HepG2 (cell line): ENCODE data around the gene HABP4. TPM values are rescaled to one million over a fixed set of nuclear protein-coding genes. Genes with fewer than 3 reads are reported as not detected.

ENCODE experiments used
- ATAC-seq: fragments of 200-7000 bp; cut with Tn5 transposase; 3 replicates; pipeline ENCODE4 v1.9.1; 2020; ENCODE audit warnings: mild to moderate bottlenecking, moderate library complexity
- BruUV-seq: library from RNA; stranded (reverse); fragments of 400-500 nt; replicated peaks from 2 replicates; lab custom pipeline; 2021; lab: Mats Ljungman, UMichigan
- CTCF ChIA-PET: fragments of 300-600 bp; formaldehyde crosslinking; extraction: SDS; loops from one replicate; lab custom pipeline; 2021; ENCODE audit warnings: low total read pairs, inconsistent platforms, low intra/inter-chr PET ratio; lab: Yijun Ruan, JAX
- POLR2A ChIA-PET: fragments of 350-600 bp; sonication (Branson Sonifier 250); formaldehyde crosslinking; loops from one replicate; lab custom pipeline; 2020; ENCODE audit warnings: antibody characterized with exemption, inconsistent platforms; lab: Yijun Ruan, JAX
- DNase-seq: peaks from one replicate; pipeline ENCODE4 v3.0.0-alpha.2; 2015; ENCODE audit warnings: low spot score
- FAIRE-seq: peaks from 3 replicates; lab custom pipeline; 2011; peaks lifted over from hg19 to GRCh38; lab: Jason Lieb, UNC
- H2AFZ ChIP-seq: one replicate; pipeline ENCODE4 v1.6.1; 2011; ENCODE audit warnings: low read length, inconsistent platforms
- H3K27ac ChIP-seq: fragments of 300-600 bp; 3 replicates; pipeline ENCODE4 v1.8.0; 2011; ENCODE audit warnings: mixed run types, mild to moderate bottlenecking, mixed read lengths, low read length, inconsistent platforms; ENCODE audit not compliant: insufficient read depth; ENCODE audit errors: extremely low read length
- H3K27me3 ChIP-seq, 2 experiments: fragments of 200-600 bp in 1 of 2; 2 replicates in 1 of 2; 3 replicates in 1 of 2; pipeline versions ENCODE4 v1.6.0 to v1.8.0; 2011; ENCODE audit warnings: low read length in 2 of 2, mild to moderate bottlenecking in 2 of 2, moderate library complexity in 2 of 2, inconsistent platforms in 1 of 2; ENCODE audit not compliant: insufficient read depth in 2 of 2, control insufficient read depth in 1 of 2
- H3K36me3 ChIP-seq, 2 experiments: fragments of 200-600 bp in 1 of 2; replicated peaks in 1 of 2; 2 replicates in 1 of 2; 3 replicates in 1 of 2; pipeline versions ENCODE4 v1.5.1 to v1.8.0; 2011; ENCODE audit warnings: low read length in 2 of 2, inconsistent platforms in 1 of 2; ENCODE audit not compliant: insufficient read depth in 2 of 2, control insufficient read depth in 1 of 2
- H3K4me1 ChIP-seq: 2 replicates; pipeline ENCODE4 v1.5.1; 2012; ENCODE audit warnings: low read length, inconsistent platforms; ENCODE audit not compliant: insufficient read depth
- H3K4me2 ChIP-seq: 2 replicates; pipeline ENCODE4 v1.6.0; 2011; ENCODE audit warnings: low read depth, low read length, inconsistent platforms
- H3K4me3 ChIP-seq, 3 experiments: fragments of 200-600 bp in 1 of 3; sonication (generic), shearing (Covaris generic) in 1 of 3; replicated peaks in 1 of 3; 2 replicates each; pipeline ENCODE4 v1.5.1; 2011 to 2016; ENCODE audit warnings: low read length in 3 of 3, inconsistent platforms in 2 of 3, low read depth in 2 of 3, mild to moderate bottlenecking in 2 of 3, control low read depth in 1 of 3, mixed read lengths in 1 of 3; ENCODE audit not compliant: insufficient read depth in 1 of 3
- H3K79me2 ChIP-seq: one replicate; pipeline ENCODE4 v1.6.1; 2011; ENCODE audit warnings: low read length, inconsistent platforms; ENCODE audit not compliant: insufficient read depth
- H3K9ac ChIP-seq: 2 replicates; pipeline ENCODE4 v1.6.0; 2011; ENCODE audit warnings: mild to moderate bottlenecking, low read depth, low read length, inconsistent platforms; ENCODE audit not compliant: insufficient read depth
- H3K9me3 ChIP-seq: 2 replicates; pipeline ENCODE4 v1.5.1; 2012; ENCODE audit warnings: mild to moderate bottlenecking, low read length
- H4K20me1 ChIP-seq: 2 replicates; pipeline ENCODE4 v1.6.0; 2011; ENCODE audit warnings: inconsistent platforms, mild to moderate bottlenecking, low read length, moderate library complexity; ENCODE audit not compliant: insufficient read depth
- ARID3A ChIP-seq: IDR thresholded peaks from 2 replicates; pipeline ENCODE4 v1.6.1; 2012; ENCODE audit warnings: low read depth, low read length, improper control_type of control experiment
- ATF1 ChIP-seq: IDR thresholded peaks from 2 replicates; pipeline ENCODE4 v1.6.1; 2016; ENCODE audit warnings: mild to moderate bottlenecking, control low read depth
- ELF3 ChIP-seq: IDR thresholded peaks from 2 replicates; pipeline ENCODE4 v1.6.1; 2016; ENCODE audit warnings: missing genetic modification reagents, missing compliant biosample characterization
- EP300 ChIP-seq, 3 experiments: sonication (generic) in 1 of 3; formaldehyde crosslinking in 1 of 3; IDR thresholded peaks; 2 replicates each; pipeline versions ENCODE4 v1.5.1 to v1.6.1; 2011 to 2020; ENCODE audit warnings: low read depth in 2 of 3, low read length in 2 of 3, borderline replicate concordance in 1 of 3, improper control_type of control experiment in 1 of 3, mild to moderate bottlenecking in 1 of 3, missing genetic modification reagents in 1 of 3, moderate library complexity in 1 of 3
- FOXA3 ChIP-seq: IDR thresholded peaks from 2 replicates; pipeline ENCODE4 v1.6.1; 2016; ENCODE audit warnings: missing genetic modification reagents, missing compliant biosample characterization
- KDM4B ChIP-seq: sonication (generic); formaldehyde crosslinking; IDR thresholded peaks from 2 replicates; pipeline ENCODE4 v1.4.0; 2020; ENCODE audit warnings: missing genetic modification reagents
- LCORL ChIP-seq, 2 experiments: fragments of 450-650 bp in 1 of 2; sonication (generic) in 1 of 2; formaldehyde crosslinking in 1 of 2; IDR thresholded peaks; 2 replicates each; pipeline versions ENCODE4 v1.5.0 to v1.6.1; 2017 to 2020; ENCODE audit warnings: antibody characterized with exemption in 1 of 2, missing genetic modification reagents in 1 of 2
- PBX3 ChIP-seq: sonication (generic); formaldehyde crosslinking; IDR thresholded peaks from 2 replicates; pipeline ENCODE4 v1.8.1; 2023; ENCODE audit warnings: missing genetic modification reagents, inconsistent platforms, borderline replicate concordance
- REL ChIP-seq: sonication (generic); formaldehyde crosslinking; conservative IDR thresholded peaks from 2 replicates; pipeline ENCODE4 v1.8.0; 2022; ENCODE audit warnings: mild to moderate bottlenecking, missing genetic modification reagents, moderate library complexity
- RXRB ChIP-seq: IDR thresholded peaks from 2 replicates; pipeline ENCODE4 v1.6.1; 2016; ENCODE audit warnings: borderline replicate concordance, missing genetic modification reagents, missing compliant biosample characterization
- SNAPC5 ChIP-seq: sonication (generic); formaldehyde crosslinking; IDR thresholded peaks from 2 replicates; pipeline ENCODE4 v1.8.1; 2023; ENCODE audit warnings: mild to moderate bottlenecking, missing genetic modification reagents, borderline replicate concordance
- SPEN ChIP-seq: sonication (generic); formaldehyde crosslinking; IDR thresholded peaks from 2 replicates; pipeline ENCODE4 v1.5.1; 2020; ENCODE audit warnings: low read depth, mild to moderate bottlenecking, missing genetic modification reagents
- TEF ChIP-seq: sonication (generic); formaldehyde crosslinking; IDR thresholded peaks from 2 replicates; pipeline ENCODE4 v1.5.0; 2020; ENCODE audit warnings: missing genetic modification reagents
- WGBS: methylation state at CpG from one replicate; pipeline ENCODE4 v1.1.6; 2017; ENCODE audit warnings: low lambda C conversion rate; 5-methylcytosine and 5-hydroxymethylcytosine counted together
- in situ Hi-C: cut with HindIII; loops from 2 replicates; pipeline ENCODE4 v1.10.0; 2017; ENCODE audit warnings: low pct_unique_long_range_greater_than_20kb; ENCODE audit not compliant: extremely low pct_ligation_motif_present
- intact Hi-C: fragments of 100-400 bp; cut with micrococcal nuclease; formaldehyde crosslinking; loops from one replicate; pipeline ENCODE4 v1.10.0; 2022; ENCODE audit not compliant: unreplicated experiment
- polyA plus RNA-seq, 8 experiments: library from polyadenylated mRNA; depleted of rRNA in 3 of 8; stranded (reverse) in 7 of 8; unstranded in 1 of 8; fragments of >200 nt; fragmentation: Illumina TruSeq in 4 of 8; extraction: Trizol in 4 of 8; gene quantifications; 2 replicates each; pipeline versions ENCODE4 v1.2.1 to v1.2.3, GENCODE V29; 2011 to 2016; ENCODE audit warnings: low read depth in 4 of 8, missing spikeins in 1 of 8, mixed read lengths in 1 of 8; ENCODE audit not compliant: insufficient read depth in 1 of 8
- total RNA-seq, 5 experiments: library from RNA; depleted of rRNA; stranded (reverse); fragments of >200 nt; fragmentation: Illumina TruSeq; extraction: Trizol; gene quantifications; 2 replicates each; pipeline ENCODE4 v1.2.3, GENCODE V29; 2016; ENCODE audit warnings: low read depth in 1 of 5
- TF ChIP-seq, protein P1 (sequence below): sonication (generic); formaldehyde crosslinking; IDR thresholded peaks from 2 replicates; pipeline ENCODE4 v1.4.0; 2020; ENCODE audit warnings: missing genetic modification reagents
- TF ChIP-seq, protein P2 (sequence below): sonication (generic); formaldehyde crosslinking; IDR thresholded peaks from 2 replicates; pipeline ENCODE4 v1.4.0; 2020; ENCODE audit warnings: mild to moderate bottlenecking, missing genetic modification reagents

The HABP4 gene
- total and polyA plus RNA-seq, 2 of the 13 experiments (the other 11 are each of a cell fraction or from before 2014, with no cell fraction given): 14.3 to 26.6 TPM

GRCh38 chr9:96435345-96435744 is 14.6 kb upstream of the HABP4 start (continued):
- peak; percentile 47 for TF ChIP-seq FOXA3
- no peak for TF ChIP-seq ARID3A
- TF ChIP-seq ELF3 (CRISPR knock-in tag): no peak
- TF ChIP-seq ATF1 (CRISPR knock-in tag): no peak
- TF ChIP-seq, protein P1, sequence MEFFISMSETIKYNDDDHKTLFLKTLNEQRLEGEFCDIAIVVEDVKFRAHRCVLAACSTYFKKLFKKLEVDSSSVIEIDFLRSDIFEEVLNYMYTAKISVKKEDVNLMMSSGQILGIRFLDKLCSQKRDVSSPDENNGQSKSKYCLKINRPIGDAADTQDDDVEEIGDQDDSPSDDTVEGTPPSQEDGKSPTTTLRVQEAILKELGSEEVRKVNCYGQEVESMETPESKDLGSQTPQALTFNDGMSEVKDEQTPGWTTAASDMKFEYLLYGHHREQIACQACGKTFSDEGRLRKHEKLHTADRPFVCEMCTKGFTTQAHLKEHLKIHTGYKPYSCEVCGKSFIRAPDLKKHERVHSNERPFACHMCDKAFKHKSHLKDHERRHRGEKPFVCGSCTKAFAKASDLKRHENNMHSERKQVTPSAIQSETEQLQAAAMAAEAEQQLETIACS (CRISPR knock-in tag): no peak
- no peak for TF ChIP-seq SPEN
- TF ChIP-seq REL (CRISPR knock-in tag): no peak
- TF ChIP-seq LCORL (IDR thresholded peaks at IDR 0.05): no peak
- TF ChIP-seq LCORL (CRISPR knock-in tag; IDR thresholded peaks at IDR 0.05): 0 out of 2 replicates have a peak, but pooled peaks have one; percentile 15
- TF ChIP-seq PBX3 (CRISPR knock-in tag): no peak

DNA sequence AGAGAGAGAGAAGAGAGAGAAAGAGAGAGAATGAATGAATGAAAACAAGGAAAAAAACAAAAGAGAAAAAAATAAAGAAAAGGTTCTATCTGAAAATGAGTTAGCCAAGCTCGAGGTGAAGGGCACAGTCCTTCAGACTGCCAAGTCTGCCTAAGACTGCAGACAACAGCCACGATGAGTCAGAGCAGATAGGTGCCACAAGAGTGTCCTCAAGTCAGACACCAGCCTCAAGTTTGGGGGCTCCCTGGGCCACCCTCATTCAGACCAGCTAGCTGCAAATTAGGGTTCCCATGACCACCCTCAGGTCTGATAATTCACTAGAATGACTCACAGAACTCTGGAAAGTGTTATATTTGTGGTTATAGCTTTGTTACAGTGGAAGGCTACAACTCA is 13.9 kb upstream of the HABP4 start:
- in situ Hi-C loops (no loop called here), intact Hi-C loops (loop anchor here (5.0 kb wide), 1 partner anchor 109 kb away; no protein-coding TSS in a partner anchor)
- Histone ChIP-seq H3K4me3 (peak overlapping the region in 1 of 3 experiments; percentile 35; a peak in 2 of 6 replicates), H3K27me3 (no peaks in the 10 kb centered on the region), H3K79me2 (no peaks in the 10 kb centered on the region), H3K27ac (peak overlapping the region; percentile 84), H3K36me3 (no peaks in the 10 kb centered on the region), H3K9ac (peak overlapping the region; percentile 66), H3K9me3 (no peaks in the 10 kb centered on the region), H4K20me1 (no peaks in the 10 kb centered on the region), H3K4me2 (peak overlapping the region; percentile 61), H3K4me1 (peaks cover 64% of the 10 kb centered on the region), H2AFZ (no peak overlapping the region)
- CTCF ChIA-PET: no interaction called here
- DNase-seq (no peak), ATAC-seq (no peak), FAIRE-seq (no peak)
- BruUV-seq: no TSS peak
- 34% methylated on average over 2 of the region's 2 CpGs for WGBS
- POLR2A ChIA-PET: interaction anchor here (0.8 to 2.3 kb wide), 13 partner anchors 11 to 220 kb away, joined by 3 to 9 read pairs (median 3); partner anchors contain the start of genes HABP4, SLC35D2 and ZNF367
- TF ChIP-seq SNAPC5 (CRISPR knock-in tag) (peak; percentile 12; the same call in 1 of the 2 replicates), EP300 (IDR thresholded peaks at IDR 0.05; ENCODE audit: low read depth in 2 of 2, low read length in 2 of 2) (0 out of 4 replicates have a peak, but pooled peaks of 1 of the 2 experiments have one; percentile 5), EP300 (CRISPR knock-in tag; IDR thresholded peaks at IDR 0.05; ENCODE audit: borderline replicate concordance) (no peak), RXRB (CRISPR knock-in tag) (no peak), TEF (CRISPR knock-in tag) (0 out of 2 replicates have a peak, but pooled peaks have one; percentile 4), KDM4B (CRISPR knock-in tag) (no peak)
- TF ChIP-seq, protein P2, sequence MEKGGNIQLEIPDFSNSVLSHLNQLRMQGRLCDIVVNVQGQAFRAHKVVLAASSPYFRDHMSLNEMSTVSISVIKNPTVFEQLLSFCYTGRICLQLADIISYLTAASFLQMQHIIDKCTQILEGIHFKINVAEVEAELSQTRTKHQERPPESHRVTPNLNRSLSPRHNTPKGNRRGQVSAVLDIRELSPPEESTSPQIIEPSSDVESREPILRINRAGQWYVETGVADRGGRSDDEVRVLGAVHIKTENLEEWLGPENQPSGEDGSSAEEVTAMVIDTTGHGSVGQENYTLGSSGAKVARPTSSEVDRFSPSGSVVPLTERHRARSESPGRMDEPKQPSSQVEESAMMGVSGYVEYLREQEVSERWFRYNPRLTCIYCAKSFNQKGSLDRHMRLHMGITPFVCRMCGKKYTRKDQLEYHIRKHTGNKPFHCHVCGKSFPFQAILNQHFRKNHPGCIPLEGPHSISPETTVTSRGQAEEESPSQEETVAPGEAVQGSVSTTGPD: 0 out of 2 replicates have a peak, but pooled peaks have one; percentile 37
